ENCODE data around the gene SLC10A4. TPM values are rescaled to one million over a fixed set of nuclear protein-coding genes. Genes with fewer than 3 reads are reported as not detected.
"Not testable (repeated sequence)": the region's sequence is repeated elsewhere in the genome, so short reads cannot be mapped to it uniquely, and the experiment has no call there.

SLC10A4 gene
- total RNA-seq (under 0.01 TPM in 1 of 2 replicates, not detected in the other), polyA plus RNA-seq (0.07 TPM in 1 of 2 replicates, not detected in the other), polyA minus RNA-seq (ENCODE audit: low replicate concordance) (not detected in 2 replicates)
- 0.06 TPM in 1 of 2 replicates, not detected in the other for polyA plus RNA-seq (2012)

DNA sequence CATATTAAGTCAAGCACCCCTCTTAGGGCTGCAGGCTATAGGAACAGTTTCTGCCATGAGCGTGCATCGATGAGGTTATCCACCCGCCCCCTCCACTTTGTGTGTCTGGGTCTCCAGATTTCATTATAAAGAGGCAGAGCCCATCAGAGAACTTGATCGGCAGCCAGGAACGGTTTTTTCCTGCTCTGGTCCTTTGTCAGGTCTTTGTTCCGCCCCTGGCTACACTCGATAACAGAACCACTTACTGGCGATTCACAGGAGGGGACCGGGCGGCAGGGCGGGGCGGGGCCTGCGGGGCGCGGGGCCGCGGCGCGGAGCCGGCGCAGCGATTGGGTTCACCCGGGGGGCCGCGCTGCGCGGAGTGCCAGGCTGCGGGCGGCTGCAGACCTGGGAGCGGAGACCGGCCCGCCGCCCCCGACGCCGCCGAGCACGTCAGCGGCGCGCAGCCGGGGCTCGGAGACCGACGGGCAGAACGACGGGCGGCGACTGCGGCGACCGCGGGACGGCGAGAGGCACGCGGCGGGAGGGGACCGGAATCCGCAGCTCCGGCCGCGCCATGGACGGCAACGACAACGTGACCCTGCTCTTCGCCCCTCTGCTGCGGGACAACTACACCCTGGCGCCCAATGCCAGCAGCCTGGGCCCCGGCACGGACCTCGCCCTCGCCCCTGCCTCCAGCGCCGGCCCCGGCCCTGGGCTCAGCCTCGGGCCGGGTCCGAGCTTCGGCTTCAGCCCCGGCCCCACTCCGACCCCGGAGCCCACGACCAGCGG is at the start of gene SLC10A4:
Gene SLC10A4, plus strand, starts transcription at position 338 of the 771 bp plus-strand sequence. Its CDS starts 219 bp downstream, at position 557.
- peaks cover 34% of the 10 kb centered on the region for H3K27me3 ChIP-seq (ENCODE audit: control insufficient read depth, insufficient read depth, low read length)
- no peak within 1 kb of the TSS for H2AFZ ChIP-seq (ENCODE audit: low read length)
- DNase-seq (ENCODE audit: low read depth in 2 of 2): no peak
- no peaks in the 10 kb centered on the region for H3K79me2 ChIP-seq (ENCODE audit: control insufficient read depth, insufficient read depth, low read length)
- H3K4me1 ChIP-seq (ENCODE audit: control insufficient read depth, extremely low read depth, insufficient read depth, low read length): no peaks in the 10 kb centered on the region
- no peaks in the 10 kb centered on the region for H3K36me3 ChIP-seq (ENCODE audit: control insufficient read depth, insufficient read depth, low read length)
- no peak within 1 kb of the TSS for H3K9ac ChIP-seq (ENCODE audit: insufficient read depth, low read length)
- H3K4me2 ChIP-seq (ENCODE audit: extremely low read depth, insufficient read depth, low read length): no peak within 1 kb of the TSS
- no peak within 1 kb of the TSS for H3K4me3 ChIP-seq (replicated peaks in 1 of 4; ENCODE audit: control extremely low read depth in 1 of 4, insufficient read depth in 1 of 4, low read depth in 3 of 4, low read length in 4 of 4)
- H4K20me1 ChIP-seq (ENCODE audit: control insufficient read depth, extremely low read depth, insufficient read depth, low read length): no peaks in the 10 kb centered on the region
- H3K9me3 ChIP-seq (ENCODE audit: control insufficient read depth, insufficient read depth, low read depth, low read length): no peaks in the 10 kb centered on the region
- H3K27ac ChIP-seq (ENCODE audit: insufficient read depth, low read length): no peak within 1 kb of the TSS
- TF ChIP-seq EZH2 (IDR thresholded peaks at IDR 0.05; ENCODE audit: low read length, missing control alignments): peak; percentile 64
- TF ChIP-seq CTCF (conservative IDR thresholded peaks at IDR 0.05 in 1 of 2, IDR thresholded peaks at IDR 0.05 in 1 of 2; ENCODE audit: low read depth in 1 of 2, low read length in 2 of 2): no peak

DNA sequence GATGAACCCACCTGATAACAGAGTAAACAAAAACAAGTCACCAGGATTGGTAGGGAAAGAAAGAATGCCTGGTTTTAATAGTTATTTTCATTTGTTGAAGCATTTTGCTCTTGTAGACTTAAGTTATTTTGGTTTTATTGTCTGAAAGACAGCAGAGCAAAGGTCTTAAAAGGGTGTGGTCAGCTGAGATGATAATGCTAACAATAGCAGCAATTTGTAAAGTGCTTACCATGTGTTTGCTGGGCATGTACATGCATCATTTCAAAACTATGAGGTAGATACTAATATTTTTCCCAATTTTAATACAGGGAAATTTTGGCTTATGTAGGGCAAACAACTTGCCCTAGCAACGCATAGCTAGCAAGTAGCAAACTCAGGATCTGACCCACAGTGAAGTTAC is 46.8 kb upstream of the SLC10A4 start:
- no peak overlapping the region for H3K9ac ChIP-seq (ENCODE audit: insufficient read depth, low read length)
- no peaks in the 10 kb centered on the region for H3K9me3 ChIP-seq (ENCODE audit: control insufficient read depth, insufficient read depth, low read depth, low read length)
- H4K20me1 ChIP-seq (ENCODE audit: control insufficient read depth, extremely low read depth, insufficient read depth, low read length): no peaks in the 10 kb centered on the region
- H3K4me3 ChIP-seq (replicated peaks in 1 of 4; ENCODE audit: control extremely low read depth in 1 of 4, insufficient read depth in 1 of 4, low read depth in 3 of 4, low read length in 4 of 4): no peak overlapping the region
- H3K27ac ChIP-seq (ENCODE audit: insufficient read depth, low read length): no peak overlapping the region
- no peaks in the 10 kb centered on the region for H3K4me1 ChIP-seq (ENCODE audit: control insufficient read depth, extremely low read depth, insufficient read depth, low read length)
- no peak for TF ChIP-seq CTCF (conservative IDR thresholded peaks at IDR 0.05 in 1 of 2, IDR thresholded peaks at IDR 0.05 in 1 of 2; ENCODE audit: low read depth in 1 of 2, low read length in 2 of 2)
- TF ChIP-seq EZH2 (IDR thresholded peaks at IDR 0.05; ENCODE audit: low read length, missing control alignments): no peak
- no peak overlapping the region for H2AFZ ChIP-seq (ENCODE audit: low read length)
- no peaks in the 10 kb centered on the region for H3K79me2 ChIP-seq (ENCODE audit: control insufficient read depth, insufficient read depth, low read length)
- DNase-seq (ENCODE audit: low read depth in 2 of 2): no peak
- no peaks in the 10 kb centered on the region for H3K36me3 ChIP-seq (ENCODE audit: control insufficient read depth, insufficient read depth, low read length)
- no peak overlapping the region for H3K4me2 ChIP-seq (ENCODE audit: extremely low read depth, insufficient read depth, low read length)
- peaks cover 4% of the 10 kb centered on the region for H3K27me3 ChIP-seq (ENCODE audit: control insufficient read depth, insufficient read depth, low read length)

DNA sequence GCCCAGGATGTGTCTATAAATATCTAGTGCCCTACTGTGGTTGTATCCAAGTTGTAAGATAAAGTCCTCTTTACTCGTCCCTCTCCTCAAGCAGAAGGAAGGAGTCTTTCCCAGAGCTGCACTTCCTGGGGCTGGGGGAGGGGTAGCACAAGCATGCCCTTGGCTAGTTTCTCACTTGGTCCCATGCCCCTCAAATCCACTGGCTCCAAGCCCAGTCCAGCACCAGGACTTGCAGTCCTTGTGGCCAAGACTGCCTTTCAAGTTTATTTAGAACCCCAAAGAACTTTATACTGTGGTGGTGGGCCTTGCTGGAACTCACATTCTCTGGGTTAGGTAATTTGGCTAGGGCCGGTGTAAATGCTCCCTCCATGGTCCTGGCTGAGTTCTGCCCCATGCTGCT is 43.2 kb upstream of the SLC10A4 start:
- Histone ChIP-seq H2AFZ (ENCODE audit: low read length) (no peak overlapping the region), H3K4me2 (ENCODE audit: extremely low read depth, insufficient read depth, low read length) (no peak overlapping the region), H3K27ac (ENCODE audit: insufficient read depth, low read length) (no peak overlapping the region), H3K9me3 (ENCODE audit: control insufficient read depth, insufficient read depth, low read depth, low read length) (no peaks in the 10 kb centered on the region), H3K79me2 (ENCODE audit: control insufficient read depth, insufficient read depth, low read length) (no peaks in the 10 kb centered on the region), H3K27me3 (ENCODE audit: control insufficient read depth, insufficient read depth, low read length) (peaks cover 4% of the 10 kb centered on the region), H3K4me1 (ENCODE audit: control insufficient read depth, extremely low read depth, insufficient read depth, low read length) (no peaks in the 10 kb centered on the region), H4K20me1 (ENCODE audit: control insufficient read depth, extremely low read depth, insufficient read depth, low read length) (no peaks in the 10 kb centered on the region), H3K4me3 (replicated peaks in 1 of 4; ENCODE audit: control extremely low read depth in 1 of 4, insufficient read depth in 1 of 4, low read depth in 3 of 4, low read length in 4 of 4) (no peak overlapping the region), H3K9ac (ENCODE audit: insufficient read depth, low read length) (no peak overlapping the region), H3K36me3 (ENCODE audit: control insufficient read depth, insufficient read depth, low read length) (no peaks in the 10 kb centered on the region)
- peak in 1 of 2 donors; percentile 10 for DNase-seq (ENCODE audit: low read depth in 2 of 2)
- TF ChIP-seq EZH2 (IDR thresholded peaks at IDR 0.05; ENCODE audit: low read length, missing control alignments) (no peak), CTCF (conservative IDR thresholded peaks at IDR 0.05 in 1 of 2, IDR thresholded peaks at IDR 0.05 in 1 of 2; ENCODE audit: low read depth in 1 of 2, low read length in 2 of 2) (no peak)

DNA sequence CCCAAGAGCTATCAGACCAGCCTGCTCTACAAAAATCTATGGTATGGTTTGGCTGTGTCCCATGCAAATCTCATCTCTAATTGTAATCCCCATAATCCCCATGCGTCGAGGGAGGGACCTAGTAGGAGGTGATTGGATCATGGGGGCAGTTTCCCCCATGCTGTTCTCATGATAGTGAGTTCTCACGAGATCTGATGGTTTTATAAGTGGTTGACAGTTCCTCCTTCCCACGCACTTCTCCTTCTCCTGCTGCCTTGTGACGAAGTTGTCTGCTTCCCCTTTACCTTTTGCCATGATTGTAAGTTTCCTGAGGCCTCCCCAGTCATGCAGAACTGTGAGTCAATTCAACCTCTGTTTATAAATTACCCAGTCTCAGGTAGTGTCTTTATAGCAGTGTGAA is 42.2 kb upstream of the SLC10A4 start:
- H3K9ac ChIP-seq (ENCODE audit: insufficient read depth, low read length); H4K20me1 ChIP-seq (ENCODE audit: control insufficient read depth, extremely low read depth, insufficient read depth, low read length); DNase-seq (ENCODE audit: low read depth in 2 of 2); H3K9me3 ChIP-seq (ENCODE audit: control insufficient read depth, insufficient read depth, low read depth, low read length); H3K27me3 ChIP-seq (ENCODE audit: control insufficient read depth, insufficient read depth, low read length); H3K36me3 ChIP-seq (ENCODE audit: control insufficient read depth, insufficient read depth, low read length); H3K4me2 ChIP-seq (ENCODE audit: extremely low read depth, insufficient read depth, low read length); H3K79me2 ChIP-seq (ENCODE audit: control insufficient read depth, insufficient read depth, low read length); H3K4me3 ChIP-seq (replicated peaks in 1 of 4; ENCODE audit: control extremely low read depth in 1 of 4, insufficient read depth in 1 of 4, low read depth in 3 of 4, low read length in 4 of 4); H3K4me1 ChIP-seq (ENCODE audit: control insufficient read depth, extremely low read depth, insufficient read depth, low read length); H3K27ac ChIP-seq (ENCODE audit: insufficient read depth, low read length); H2AFZ ChIP-seq (ENCODE audit: low read length): not testable (repeated sequence)

Measured in fibroblast of lung (primary cell).